Superior temporal gyrus (tissue), 1 donor: ENCODE results near the gene SLC24A5.

Experiments
- DNase-seq: peaks from one replicate; pipeline ENCODE4 v3.0.0-alpha.2; 2016; ENCODE audit errors: extremely low spot score

Gene SLC24A5

GRCh38 chr15:48186271-48186670 lies 65.5 kb downstream of the SLC24A5 start:
- DNase-seq, result no peak

GRCh38 chr15:48190932-48191573 lies 70.3 kb downstream of the SLC24A5 start:
- peak; percentile 81 for DNase-seq

GRCh38 chr15:48191574-48192225 lies 70.9 kb downstream of the SLC24A5 start, which contains the start of gene CTXN2:
CTXN2 (plus strand) TSS chr15:48191665; CDS start chr15:48201301, 9,636 bp downstream.
- DNase-seq, result peak; percentile 60
